Retina (tissue), 1 donor: ENCODE results near the gene MTX2.

Experiments used
- DNase-seq: peaks from one replicate; pipeline ENCODE4 v3.0.0-alpha.2; 2016

Gene MTX2

GRCh38 chr2:176269319-176270099 is at the start of gene MTX2:
Gene MTX2, plus strand, starts transcription at chr2:176269442. Its CDS starts 188 bp downstream, at chr2:176269630.
- DNase-seq = peak; percentile 96

GRCh38 chr2:176227874-176228273 is 41.4 kb upstream of the MTX2 start:
- DNase-seq = no peak

GRCh38 chr2:176234156-176234555 is 35.1 kb upstream of the MTX2 start:
- no peak for DNase-seq

GRCh38 chr2:176234940-176235339 is 34.3 kb upstream of the MTX2 start:
- no peak for DNase-seq

- no peak for DNase-seq
Measured at GRCh38 chr2:176237456-176237855, 31.8 kb upstream of the MTX2 start.

- peak; percentile 20 for DNase-seq
Measured at GRCh38 chr2:176239031-176239430, 30.2 kb upstream of the MTX2 start.

- DNase-seq = no peak
Measured at GRCh38 chr2:176240301-176240700, 28.9 kb upstream of the MTX2 start.

GRCh38 chr2:176242276-176242675 is 27.0 kb upstream of the MTX2 start:
- DNase-seq = no peak

GRCh38 chr2:176246331-176246730 is 22.9 kb upstream of the MTX2 start:
- DNase-seq = no peak

- DNase-seq = no peak
Measured at GRCh38 chr2:176247859-176248258, 21.4 kb upstream of the MTX2 start.

- no peak for DNase-seq
Measured at GRCh38 chr2:176251928-176252327, 17.3 kb upstream of the MTX2 start.

GRCh38 chr2:176260689-176261088 is 8.6 kb upstream of the MTX2 start:
- DNase-seq = no peak

- no peak for DNase-seq
Measured at GRCh38 chr2:176261136-176261535, 8.1 kb upstream of the MTX2 start.

GRCh38 chr2:176268976-176269318 is 295 bp upstream of the MTX2 start:
- no peak for DNase-seq

- DNase-seq = peak; percentile 9
Measured at GRCh38 chr2:176270100-176270750, 983 bp downstream of the MTX2 start.

GRCh38 chr2:176272870-176273459 is 3.7 kb downstream of the MTX2 start:
- DNase-seq = no peak

- no peak for DNase-seq
Measured at GRCh38 chr2:176278927-176279326, 9.7 kb downstream of the MTX2 start.

- no peak for DNase-seq
Measured at GRCh38 chr2:176280156-176280555, 10.9 kb downstream of the MTX2 start.

- DNase-seq = no peak
Measured at GRCh38 chr2:176280867-176281658, 11.8 kb downstream of the MTX2 start.

GRCh38 chr2:176283291-176284068 is 14.2 kb downstream of the MTX2 start:
- no peak for DNase-seq

- DNase-seq = no peak
Measured at GRCh38 chr2:176284461-176285049, 15.3 kb downstream of the MTX2 start.

GRCh38 chr2:176285321-176285720 is 16.1 kb downstream of the MTX2 start:
- DNase-seq = no peak
